Upper lobe of left lung (tissue), 6 donors: Measurements from ENCODE around the gene EIF4G3. TPM values are rescaled to one million over a fixed set of nuclear protein-coding genes. Genes with fewer than 3 reads are reported as not detected.

Experiments used
- ATAC-seq, 2 donors: fragments of 200-7000 bp; cut with Tn5 transposase; one replicate each; pipeline ENCODE4 v1.9.1; 2022; ENCODE audit warnings: mild to moderate bottlenecking in 2 of 2, moderate library complexity in 2 of 2; ENCODE audit not compliant: low FRiP score in 2 of 2
- DNase-seq, 2 donors: peaks; one replicate each; pipeline ENCODE4 v3.0.0-alpha.2; 2019 to 2020
- H3K27ac ChIP-seq, 4 donors: fragments of 200-600 bp; sonication (generic); one replicate each; pipeline ENCODE4 v1.5.1; 2016 to 2019
- H3K27me3 ChIP-seq, 4 donors: fragments of 200-600 bp; sonication (generic); one replicate each; pipeline ENCODE4 v1.5.1; 2017 to 2019
- H3K36me3 ChIP-seq, 4 donors: fragments of 200-600 bp; sonication (generic); one replicate each; pipeline ENCODE4 v1.5.1; 2016 to 2019
- H3K4me1 ChIP-seq, 4 donors: fragments of 200-600 bp; sonication (generic); one replicate each; pipeline ENCODE4 v1.5.1; 2018 to 2019
- H3K4me3 ChIP-seq, 4 donors: fragments of 200-600 bp; sonication (generic); one replicate each; pipeline ENCODE4 v1.5.1; 2017 to 2019; ENCODE audit warnings: mild to moderate bottlenecking in 2 of 4, moderate library complexity in 1 of 4
- H3K9me3 ChIP-seq, 4 donors: fragments of 200-600 bp; sonication (generic); one replicate each; pipeline ENCODE4 v1.5.1; 2018 to 2019
- EP300 ChIP-seq, 4 donors: sonication (generic); formaldehyde crosslinking; IDR thresholded peaks; one replicate each; pipeline ENCODE4 v1.5.1; 2017; ENCODE audit warnings: antibody characterized with exemption in 4 of 4, control low read depth in 2 of 4
- POLR2A ChIP-seq, 4 donors: fragments of 450-650 bp; IDR thresholded peaks; one replicate each; pipeline ENCODE4 v1.5.1; 2016 to 2017; ENCODE audit warnings: antibody characterized with exemption in 4 of 4, mild to moderate bottlenecking in 2 of 4
- POLR2AphosphoS5 ChIP-seq, 2 donors: sonication (generic); formaldehyde crosslinking; IDR thresholded peaks; one replicate each; pipeline ENCODE4 v1.5.1; 2017; ENCODE audit warnings: antibody characterized with exemption in 2 of 2
- WGBS, 2 donors: methylation state at CpG; one replicate each; pipeline ENCODE4 v1.1.5; 2017 to 2018; 5-methylcytosine and 5-hydroxymethylcytosine counted together
- total RNA-seq, 6 donors: library from RNA; depleted of rRNA in 4 of 6; stranded (reverse); fragments of >200 nt in 4 of 6; gene quantifications; one replicate each; pipeline versions ENCODE4 v1.1.0 to v1.2.1, GENCODE V29; 2016 to 2021
- TF ChIP-seq, protein P1 (sequence below), 6 experiments: fragments of 450-650 bp in 4 of 6; fragments of 200-600 bp in 2 of 6; sonication (generic) in 2 of 6; IDR thresholded peaks; one replicate each; pipeline ENCODE4 v1.5.1; 2016 to 2019; ENCODE audit warnings: antibody characterized with exemption in 6 of 6
- donor health status: DM: no; HTN: no; CAD: no; lungs with moderate emphysema.
- donor health status: DM: no; HTN: yes; CAD: no; lungs with severe emphysema.

Gene EIF4G3
- total RNA-seq, 6 donors from 2014 or later, result 23.7 to 75.4 (median 38.3) TPM

DNA sequence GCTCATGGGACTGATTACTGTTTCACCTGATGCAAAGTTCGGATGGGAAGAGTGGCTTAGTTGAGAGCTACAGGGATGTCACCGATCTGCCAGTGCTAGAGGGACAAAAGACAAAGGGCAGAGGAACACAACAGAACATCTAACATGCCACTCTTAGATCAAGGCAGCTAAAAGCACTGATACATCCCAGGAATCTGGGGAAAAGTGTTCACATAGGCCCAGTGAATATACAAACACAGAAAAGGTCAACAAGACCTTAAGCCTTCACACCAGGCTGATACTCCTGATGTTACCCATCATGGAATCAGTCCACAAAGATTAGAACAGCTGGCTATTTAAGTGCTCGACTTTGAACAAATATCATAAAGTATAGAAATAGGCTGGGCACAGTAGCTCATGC is 163.2 kb downstream of the EIF4G3 start:
- Histone ChIP-seq H3K27ac (no peak overlapping the region), H3K4me3 (no peak overlapping the region), H3K9me3 (no peaks in the 10 kb centered on the region), H3K4me1 (no peaks in the 10 kb centered on the region), H3K27me3 (no peaks in the 10 kb centered on the region), H3K36me3 (no peaks in the 10 kb centered on the region)
- ATAC-seq (no peak), DNase-seq (no peak)
- no peak for TF ChIP-seq POLR2AphosphoS5 (IDR thresholded peaks at IDR 0.05)
- TF ChIP-seq, protein P1, sequence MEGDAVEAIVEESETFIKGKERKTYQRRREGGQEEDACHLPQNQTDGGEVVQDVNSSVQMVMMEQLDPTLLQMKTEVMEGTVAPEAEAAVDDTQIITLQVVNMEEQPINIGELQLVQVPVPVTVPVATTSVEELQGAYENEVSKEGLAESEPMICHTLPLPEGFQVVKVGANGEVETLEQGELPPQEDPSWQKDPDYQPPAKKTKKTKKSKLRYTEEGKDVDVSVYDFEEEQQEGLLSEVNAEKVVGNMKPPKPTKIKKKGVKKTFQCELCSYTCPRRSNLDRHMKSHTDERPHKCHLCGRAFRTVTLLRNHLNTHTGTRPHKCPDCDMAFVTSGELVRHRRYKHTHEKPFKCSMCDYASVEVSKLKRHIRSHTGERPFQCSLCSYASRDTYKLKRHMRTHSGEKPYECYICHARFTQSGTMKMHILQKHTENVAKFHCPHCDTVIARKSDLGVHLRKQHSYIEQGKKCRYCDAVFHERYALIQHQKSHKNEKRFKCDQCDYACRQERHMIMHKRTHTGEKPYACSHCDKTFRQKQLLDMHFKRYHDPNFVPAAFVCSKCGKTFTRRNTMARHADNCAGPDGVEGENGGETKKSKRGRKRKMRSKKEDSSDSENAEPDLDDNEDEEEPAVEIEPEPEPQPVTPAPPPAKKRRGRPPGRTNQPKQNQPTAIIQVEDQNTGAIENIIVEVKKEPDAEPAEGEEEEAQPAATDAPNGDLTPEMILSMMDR (IDR thresholded peaks at IDR 0.05), result no peak
- TF ChIP-seq EP300 (IDR thresholded peaks at IDR 0.05), result no peak
- TF ChIP-seq POLR2A (IDR thresholded peaks at IDR 0.05), result no peak
- 83 to 91% methylated on average over 3 of the region's 3 CpGs for WGBS, 2 donors

GRCh38 chr1:21012937-21013336 is 163.8 kb downstream of the EIF4G3 start:
- ATAC-seq, result peak in 1 of 2 donors; percentile 87
- Histone ChIP-seq H3K27me3 (no peaks in the 10 kb centered on the region), H3K9me3 (no peaks in the 10 kb centered on the region), H3K36me3 (no peaks in the 10 kb centered on the region), H3K27ac (no peak overlapping the region), H3K4me3 (no peak overlapping the region), H3K4me1 (no peaks in the 10 kb centered on the region)
- no peak for TF ChIP-seq EP300 (IDR thresholded peaks at IDR 0.05)
- TF ChIP-seq POLR2AphosphoS5 (IDR thresholded peaks at IDR 0.05), result no peak
- no peak for TF ChIP-seq POLR2A (IDR thresholded peaks at IDR 0.05)
- TF ChIP-seq, protein P1 (IDR thresholded peaks at IDR 0.05), result no peak
- DNase-seq, result no peak
- WGBS, 2 donors, result 70 to 87% methylated on average over 5 of the region's 5 CpGs

DNA sequence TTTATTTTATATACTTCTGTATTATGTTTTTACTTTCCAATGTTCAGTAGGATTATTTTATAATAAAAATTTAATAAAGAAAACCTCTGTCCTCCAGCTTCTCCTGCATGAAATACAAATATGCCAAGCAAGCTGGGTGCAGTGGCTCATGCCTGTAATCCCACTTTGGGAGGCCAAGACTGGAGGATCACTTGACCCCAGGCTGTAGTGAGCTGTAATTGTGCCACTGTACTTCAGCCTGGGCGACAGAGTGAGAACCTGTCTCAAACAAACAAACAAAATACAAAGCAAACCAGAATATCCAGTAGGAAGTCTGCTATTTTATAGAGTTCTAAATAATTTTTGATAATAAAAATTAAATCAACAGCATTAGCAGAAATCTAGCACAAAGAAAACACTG is 168.8 kb downstream of the EIF4G3 start:
- H3K27me3 ChIP-seq, result no peaks in the 10 kb centered on the region
- TF ChIP-seq POLR2A (IDR thresholded peaks at IDR 0.05) (no peak), EP300 (IDR thresholded peaks at IDR 0.05) (peak in 1 of 4 donors; percentile 5)
- DNase-seq (peak in 1 of 2 donors; percentile 38), ATAC-seq (no peak)
- H3K4me1 ChIP-seq, result peaks cover 0 to 8% (median 7%) of the 10 kb centered on the region in 4 donors
- H3K4me3 ChIP-seq, result no peak overlapping the region
- no peaks in the 10 kb centered on the region for H3K9me3 ChIP-seq
- H3K27ac ChIP-seq, result no peak overlapping the region
- H3K36me3 ChIP-seq, result no peaks in the 10 kb centered on the region
- WGBS, 2 donors, result 63 to 83% methylated on average over 1 of the region's 1 CpG

DNA sequence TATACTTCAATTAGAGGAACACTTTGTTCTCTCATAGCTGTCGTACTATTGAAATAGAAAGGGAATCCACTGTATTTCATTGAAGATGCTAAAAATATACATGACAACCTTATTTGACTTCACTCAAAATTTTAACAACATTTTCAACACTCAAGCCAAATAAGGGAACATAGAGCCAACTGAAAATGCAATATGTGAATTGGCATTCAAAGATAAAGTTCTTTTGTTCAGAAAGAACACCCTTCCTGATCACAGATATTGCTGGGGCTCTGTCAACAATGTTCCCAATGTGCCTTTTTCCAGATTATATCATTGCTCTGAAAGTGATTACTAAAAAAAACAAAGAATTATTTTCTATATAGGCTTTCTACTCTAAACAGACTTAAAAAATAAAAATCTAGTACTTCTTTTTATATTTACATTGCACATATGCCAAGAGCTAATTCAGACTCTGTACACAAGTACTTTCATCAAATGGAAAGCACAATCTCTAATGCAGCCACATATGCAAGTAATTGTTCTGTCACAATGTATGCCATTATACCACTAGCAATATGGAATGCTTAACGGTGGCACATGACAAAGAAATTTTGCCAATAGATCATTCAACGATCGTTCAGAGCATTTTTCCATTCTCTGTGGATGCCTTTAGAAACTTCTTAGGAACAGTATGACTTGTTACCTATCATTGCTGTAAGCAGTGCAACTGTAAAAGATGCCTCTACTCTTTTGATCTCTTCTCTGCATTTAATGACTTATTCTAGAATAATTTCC is 171.0 kb downstream of the EIF4G3 start:
- DNase-seq (no peak), ATAC-seq (no peak)
- 81 to 83% methylated on average over 4 of the region's 4 CpGs for WGBS, 2 donors
- no peak overlapping the region for H3K4me3 ChIP-seq
- H3K4me1 ChIP-seq, result peaks cover 0 to 8% (median 7%) of the 10 kb centered on the region in 4 donors
- no peaks in the 10 kb centered on the region for H3K36me3 ChIP-seq
- no peaks in the 10 kb centered on the region for H3K9me3 ChIP-seq
- H3K27ac ChIP-seq, result no peak overlapping the region
- TF ChIP-seq POLR2A (IDR thresholded peaks at IDR 0.05) (no peak), POLR2AphosphoS5 (IDR thresholded peaks at IDR 0.05) (no peak), EP300 (IDR thresholded peaks at IDR 0.05) (no peak)
- TF ChIP-seq, protein P1 (IDR thresholded peaks at IDR 0.05), result no peak
- no peaks in the 10 kb centered on the region for H3K27me3 ChIP-seq

DNA sequence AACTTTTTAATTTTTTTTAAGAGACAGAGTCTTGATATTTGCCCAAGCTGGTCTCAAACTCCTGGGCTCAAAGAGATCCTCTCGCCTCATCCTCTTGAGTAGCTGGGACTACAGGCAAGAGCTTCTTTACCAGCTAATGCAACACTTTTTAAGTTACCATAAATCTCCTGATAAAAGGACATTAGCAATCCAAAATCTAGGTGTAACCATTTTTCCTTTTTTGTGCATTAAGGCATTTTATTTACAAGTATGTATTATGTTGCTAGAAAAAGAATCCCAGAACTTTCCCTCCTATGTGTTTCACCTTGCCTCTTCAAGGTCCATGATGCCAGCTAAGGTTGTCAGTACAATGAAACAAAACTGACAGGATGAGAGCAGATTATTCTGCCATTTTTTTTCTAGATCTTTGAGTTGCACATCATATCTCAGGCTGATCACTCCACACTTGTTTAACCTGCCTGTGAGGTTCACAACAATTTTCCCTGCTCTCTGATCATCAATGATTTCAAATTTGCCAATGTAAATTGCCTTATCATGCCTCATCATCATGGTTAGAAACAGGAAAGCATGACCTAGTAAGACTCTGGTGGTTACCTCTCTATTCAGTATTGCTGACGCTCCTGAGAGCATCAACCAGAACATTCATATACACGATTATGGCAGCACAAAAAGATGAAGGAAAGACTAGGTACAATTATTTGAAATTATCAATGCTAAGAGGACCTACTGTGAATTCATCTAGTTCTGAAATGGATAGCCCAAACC is 173.2 kb downstream of the EIF4G3 start:
- Histone ChIP-seq H3K27me3 (no peaks in the 10 kb centered on the region), H3K4me3 (no peak overlapping the region), H3K4me1 (peaks cover 0 to 8% (median 7%) of the 10 kb centered on the region in 4 donors), H3K27ac (no peak overlapping the region), H3K36me3 (no peaks in the 10 kb centered on the region), H3K9me3 (no peaks in the 10 kb centered on the region)
- ATAC-seq (no peak), DNase-seq (no peak)
- TF ChIP-seq POLR2A (IDR thresholded peaks at IDR 0.05) (no peak), EP300 (IDR thresholded peaks at IDR 0.05) (no peak), POLR2AphosphoS5 (IDR thresholded peaks at IDR 0.05) (no peak)
- TF ChIP-seq, protein P1 (IDR thresholded peaks at IDR 0.05), result no peak
- WGBS, 2 donors, result 82 to 94% methylated on average over 3 of the region's 3 CpGs
